GM20431 (cell line): ENCODE data around the gene FANCL.
"Not testable (repeated sequence)": the region's sequence is repeated elsewhere in the genome, so short reads cannot be mapped to it uniquely, and the experiment has no call there.

Experiments used
- in situ Hi-C: fragments of 300-500 bp; cut with MseI, MboI; formaldehyde crosslinking; loops from one replicate; pipeline ENCODE4 v1.15.0; 2020; ENCODE audit warnings: low sequenced_read_pairs; ENCODE audit not compliant: unreplicated experiment

The FANCL gene

DNA sequence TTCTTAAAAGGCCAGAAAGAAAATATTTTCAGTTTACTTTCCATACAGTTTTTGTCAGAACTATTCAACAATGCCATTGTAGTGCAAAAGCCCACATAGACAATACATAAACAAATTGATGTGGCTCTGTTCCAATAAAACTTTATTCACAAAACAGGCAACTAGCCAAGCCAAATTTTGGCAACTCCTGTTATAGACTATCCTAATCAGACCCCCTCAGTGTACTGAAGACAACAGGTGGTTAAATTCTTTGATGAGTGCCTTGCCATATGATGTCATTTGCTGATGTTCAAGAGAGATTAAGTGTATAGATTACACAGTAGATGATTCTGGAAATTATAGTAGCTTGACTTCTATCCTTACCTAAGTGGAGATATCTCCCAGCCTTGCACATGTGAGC is 83.4 kb downstream of the FANCL start:
- in situ Hi-C loops = no loop called here

DNA sequence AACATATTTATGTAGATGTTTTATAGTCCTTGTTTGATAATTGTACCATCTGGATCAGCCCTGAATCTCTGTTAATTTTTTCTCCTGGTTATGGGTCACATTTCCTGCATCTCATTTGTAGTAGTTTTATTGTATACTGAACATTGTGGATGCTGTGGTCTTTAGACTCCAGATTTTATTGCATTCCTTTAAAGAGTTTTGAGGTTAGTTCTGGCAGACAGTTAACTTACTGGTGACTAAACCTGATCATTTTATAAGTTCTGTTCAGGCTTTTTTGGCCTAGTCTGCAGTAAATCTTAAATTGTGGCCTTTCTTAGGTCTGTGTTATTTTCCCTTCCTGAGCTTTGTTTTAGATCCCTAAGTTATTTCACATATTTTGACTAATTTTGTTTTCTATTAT is 84.3 kb downstream of the FANCL start:
- in situ Hi-C loops = no loop called here

DNA sequence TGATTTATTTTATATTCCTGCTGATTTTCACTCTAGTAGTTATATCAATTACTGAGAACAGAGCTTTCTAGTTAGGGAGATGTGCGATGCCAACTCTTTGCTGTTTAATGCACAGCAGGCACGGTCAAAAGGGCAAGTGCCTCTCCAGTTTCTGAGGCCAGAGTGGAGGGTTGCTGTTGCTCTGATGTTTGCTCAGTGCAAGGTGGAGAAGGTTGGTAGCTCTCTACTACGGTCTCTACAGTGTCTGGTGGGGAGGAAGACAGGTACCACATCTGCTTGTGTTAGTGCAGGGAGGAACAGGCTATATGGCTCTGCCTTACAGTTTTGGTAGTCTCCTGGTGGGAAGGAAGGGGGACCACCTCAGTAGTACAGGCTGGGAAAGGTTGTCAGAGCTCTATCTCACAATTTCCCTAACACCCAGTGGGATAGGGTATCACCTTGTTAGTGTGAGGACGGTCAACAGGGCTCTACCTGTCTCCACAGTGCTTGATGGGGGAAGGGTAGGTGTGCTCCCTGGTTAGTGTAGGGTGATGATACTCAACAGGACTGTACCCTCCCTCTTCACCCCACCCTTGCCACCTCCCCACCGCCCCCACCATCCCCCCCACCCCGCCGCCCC is 85.9 kb downstream of the FANCL start:
- in situ Hi-C loops = no loop called here

DNA sequence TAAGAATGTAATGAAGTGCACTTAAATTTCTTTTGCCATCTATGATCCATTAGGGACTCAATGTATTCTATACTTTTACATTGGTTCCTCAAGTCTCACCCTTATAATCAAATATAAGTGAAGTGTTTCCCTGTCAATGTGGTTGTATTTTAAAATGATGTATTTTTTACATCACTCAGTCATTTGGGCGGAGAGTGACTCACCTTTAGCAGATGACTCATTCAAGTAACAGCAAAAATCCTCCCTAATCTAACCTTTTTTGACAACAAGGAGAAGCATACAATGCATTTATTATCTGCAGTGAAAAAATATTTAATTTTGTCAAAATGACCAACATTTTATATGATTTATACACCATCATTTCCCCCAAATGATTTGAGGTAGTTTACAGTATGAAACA is 94.4 kb downstream of the FANCL start:
- in situ Hi-C loops = no loop called here

DNA sequence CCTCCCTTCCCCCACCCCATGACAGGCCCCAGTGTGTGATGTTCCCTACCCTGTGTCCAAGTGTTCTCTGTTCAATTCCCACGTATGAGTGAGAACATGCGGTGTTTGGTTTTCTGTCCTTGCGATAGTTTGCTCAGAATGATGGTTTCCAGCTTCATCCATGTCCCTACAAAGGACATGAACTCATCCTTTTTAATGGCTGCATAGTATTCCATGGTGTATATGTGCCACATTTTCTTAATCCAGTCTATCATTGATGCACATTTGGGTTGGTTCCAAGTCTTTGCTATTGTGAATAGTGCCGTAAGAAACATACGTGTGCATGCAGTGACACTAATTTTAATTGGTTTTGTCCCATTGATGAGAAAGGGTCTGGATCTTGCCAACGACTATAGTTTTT is 95.4 kb downstream of the FANCL start:
- in situ Hi-C loops = not testable (repeated sequence)

DNA sequence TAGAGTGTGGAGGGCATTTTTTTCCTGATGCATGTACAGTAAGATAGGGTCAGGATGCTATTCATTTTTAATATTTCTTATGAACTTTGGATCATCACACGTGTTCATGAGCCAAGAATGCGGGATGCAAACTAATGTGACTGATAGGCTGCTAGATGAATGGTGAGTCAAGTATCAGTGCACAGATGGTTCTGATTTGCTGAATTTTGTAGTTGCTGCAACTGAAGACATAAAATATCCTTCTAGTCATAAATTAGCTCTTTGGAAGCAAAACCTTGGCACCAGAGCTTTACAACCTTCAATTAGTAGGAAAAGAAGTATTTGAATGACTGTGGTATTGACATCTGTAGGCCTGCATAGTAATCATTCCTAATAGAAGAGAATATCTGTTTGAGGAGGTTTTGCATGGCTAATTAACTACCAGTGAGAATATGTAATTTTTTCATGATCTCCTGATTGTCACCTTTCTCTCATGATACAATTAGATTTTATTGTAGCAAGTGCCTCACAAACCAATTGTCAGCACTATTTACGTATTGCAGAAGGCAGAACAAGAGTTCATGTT is 100.5 kb downstream of the FANCL start:
- in situ Hi-C loops = no loop called here

DNA sequence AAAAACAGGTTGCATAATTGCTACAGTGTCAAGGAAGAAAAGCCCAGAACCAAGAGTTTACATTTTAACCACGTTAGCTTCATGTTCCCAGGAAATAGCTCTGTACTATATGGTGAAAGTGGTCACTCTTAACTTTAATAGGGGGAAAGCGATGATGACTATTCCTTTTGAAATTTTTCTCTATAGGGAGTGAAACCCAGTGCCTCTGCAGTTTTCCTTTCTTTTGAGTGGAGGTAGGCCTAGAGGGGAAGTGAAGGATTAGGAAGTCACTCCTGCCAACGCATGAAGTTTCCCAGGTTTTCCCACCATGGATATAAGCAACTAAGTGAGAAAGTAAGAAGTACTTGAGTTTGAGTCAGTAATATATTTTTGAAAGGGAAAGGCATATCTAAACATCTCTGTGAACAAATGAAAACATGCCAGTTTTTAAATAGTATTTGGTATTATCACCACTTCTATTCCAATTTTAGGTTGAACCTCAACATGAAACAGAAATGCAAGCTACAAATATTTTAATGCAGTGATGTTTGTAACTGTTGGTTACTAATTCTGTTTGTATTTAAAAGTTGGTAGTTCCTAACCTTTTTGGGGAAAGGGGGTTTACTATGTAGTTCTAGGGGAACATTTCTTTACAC is 102.6 kb downstream of the FANCL start:
- in situ Hi-C loops = no loop called here

DNA sequence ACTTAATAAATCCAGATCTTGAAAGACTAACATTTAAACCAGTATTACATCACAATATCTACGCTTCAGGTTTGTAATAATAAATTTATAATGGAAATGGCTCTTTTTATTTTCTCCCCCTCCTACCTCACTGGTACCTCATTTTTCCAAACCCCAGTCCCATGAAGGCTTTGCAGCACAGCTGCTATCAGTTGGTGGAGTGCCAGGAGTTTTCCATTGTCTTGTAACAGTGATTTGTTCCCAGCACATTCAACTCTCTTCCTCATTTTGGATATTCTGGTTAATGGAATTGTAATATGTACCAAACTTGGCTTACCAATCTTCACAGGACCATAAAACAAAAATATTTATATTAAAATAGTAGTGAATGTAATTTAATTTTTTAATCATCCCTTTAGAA is 103.3 kb downstream of the FANCL start:
- in situ Hi-C loops = no loop called here

DNA sequence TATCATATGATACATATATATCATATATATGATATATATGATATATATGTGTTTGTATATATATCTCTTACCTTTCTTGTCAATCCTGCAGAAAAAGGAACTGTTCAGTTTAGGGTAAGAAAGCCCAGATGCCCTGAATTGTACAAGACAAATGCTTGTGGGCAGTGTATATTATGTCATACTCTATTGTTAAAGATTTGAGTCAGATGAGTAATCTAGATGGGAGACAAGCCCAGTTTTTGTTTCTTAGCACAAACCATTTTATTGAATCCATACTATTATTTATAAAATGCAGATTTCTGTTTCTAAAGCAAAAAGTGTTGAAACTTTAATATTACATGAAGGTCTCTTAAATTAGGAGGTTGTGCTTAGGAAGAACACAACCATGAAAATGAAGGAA is 103.9 kb downstream of the FANCL start:
- in situ Hi-C loops = no loop called here

DNA sequence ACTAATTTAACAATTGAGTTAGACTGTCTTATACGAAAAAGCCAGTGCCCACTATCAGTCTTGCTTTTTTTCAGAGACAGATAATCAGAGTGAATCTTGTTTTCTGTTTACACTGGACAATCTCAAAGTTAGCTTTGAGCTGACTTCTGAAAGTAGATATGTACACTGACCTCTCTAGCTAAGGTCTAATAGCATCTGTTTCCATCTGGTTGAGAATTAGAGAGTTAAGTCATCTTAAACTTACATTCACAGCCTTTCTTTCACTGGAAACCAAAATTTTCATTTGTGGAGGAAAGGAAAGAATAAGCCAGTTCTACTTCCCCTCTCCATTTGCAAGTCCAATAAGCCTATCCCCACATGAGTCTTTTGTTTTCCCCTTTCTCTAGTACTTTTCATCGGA is 105.3 kb downstream of the FANCL start:
- in situ Hi-C loops = no loop called here

DNA sequence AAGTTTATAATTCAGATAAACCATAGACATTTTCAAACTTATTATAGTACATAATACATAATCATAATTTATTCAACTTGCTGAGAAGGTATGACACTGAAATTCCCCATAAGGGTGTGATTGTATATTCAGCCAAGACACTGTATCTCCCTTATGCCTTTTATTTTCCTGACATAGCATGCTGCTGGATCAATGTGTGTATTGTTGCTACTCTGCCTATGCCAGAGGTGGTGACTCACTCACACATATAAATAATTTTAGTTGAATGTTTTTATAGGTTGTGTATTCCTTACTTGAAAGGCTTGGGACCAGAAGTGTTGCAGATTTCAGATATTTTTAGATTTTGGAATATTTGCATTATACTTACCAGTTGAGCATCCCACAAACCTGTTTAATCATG is 107.7 kb downstream of the FANCL start:
- in situ Hi-C loops = no loop called here

DNA sequence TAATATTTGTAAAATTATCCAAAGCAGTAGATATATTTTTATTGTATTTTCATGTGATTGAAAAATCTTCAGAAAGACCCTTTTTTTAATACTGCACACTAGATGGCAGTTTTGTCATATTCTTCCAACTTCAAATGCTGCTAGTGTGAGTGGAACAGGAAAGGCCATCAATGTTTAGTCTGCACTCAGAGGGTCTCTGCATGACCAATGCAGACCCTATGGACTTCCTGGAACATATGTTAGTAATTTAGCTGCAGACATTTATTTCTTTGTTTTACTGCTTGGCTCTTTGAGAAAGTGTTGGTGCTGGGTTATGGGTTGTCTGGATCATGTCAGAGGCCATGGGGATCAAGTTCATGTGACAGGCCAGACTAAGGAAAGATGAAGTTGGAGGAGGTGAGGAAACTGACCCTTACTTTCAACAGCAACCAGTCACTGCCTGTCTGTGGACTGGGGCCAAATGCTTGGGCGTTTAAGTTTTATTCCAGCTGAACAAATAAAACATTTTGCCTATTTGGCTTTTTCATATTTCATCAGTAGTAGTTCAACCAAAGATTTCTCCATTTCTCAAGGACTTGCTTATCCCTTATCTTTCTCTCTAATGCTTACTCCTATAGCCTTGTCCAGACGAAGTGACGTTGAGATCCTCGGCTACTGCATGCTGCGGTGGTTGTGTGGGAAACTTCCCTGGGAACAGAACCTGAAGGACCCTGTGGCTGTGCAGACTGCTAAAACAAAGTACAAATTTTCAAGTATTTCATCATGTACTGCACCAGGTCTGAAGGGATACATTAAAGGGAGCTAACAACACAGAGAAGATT is 109.7 kb downstream of the FANCL start:
- in situ Hi-C loops = no loop called here

DNA sequence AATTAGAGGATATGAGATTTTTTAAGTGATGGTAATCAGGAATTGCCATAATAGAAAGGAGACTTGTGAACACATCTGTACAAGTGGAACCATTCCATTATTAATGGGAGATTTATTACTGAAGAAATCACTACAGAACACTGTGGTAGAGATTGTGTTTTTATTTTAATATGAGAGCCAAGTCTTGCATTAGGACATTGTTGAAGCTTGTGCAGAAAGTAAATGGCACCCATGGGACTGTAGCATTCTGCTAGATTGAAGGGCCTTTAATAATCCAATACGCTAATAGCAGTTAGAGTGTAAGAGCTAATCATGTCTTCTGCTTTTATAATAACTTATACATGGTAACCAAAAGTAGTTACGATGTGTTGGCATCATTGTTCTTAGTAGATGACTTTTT is 110.9 kb downstream of the FANCL start:
- in situ Hi-C loops = no loop called here

DNA sequence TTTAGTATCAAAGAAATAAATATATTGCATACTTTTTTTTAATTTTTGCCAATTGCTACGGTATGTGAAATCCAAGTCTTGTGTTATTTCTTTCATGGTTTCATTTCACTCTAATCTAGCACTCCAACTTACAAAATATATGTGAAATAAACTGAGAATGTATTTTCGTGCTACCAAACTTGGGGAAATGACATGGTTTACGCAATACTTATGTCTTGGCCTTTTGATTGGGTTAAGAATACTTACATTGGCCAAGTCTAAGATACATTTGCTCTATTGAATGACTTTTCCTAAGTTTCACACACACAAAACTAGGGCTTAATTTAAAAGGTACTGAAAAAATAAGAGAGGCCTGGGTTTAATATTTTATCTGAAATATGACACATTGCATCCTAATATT is 114.0 kb downstream of the FANCL start:
- in situ Hi-C loops = no loop called here

DNA sequence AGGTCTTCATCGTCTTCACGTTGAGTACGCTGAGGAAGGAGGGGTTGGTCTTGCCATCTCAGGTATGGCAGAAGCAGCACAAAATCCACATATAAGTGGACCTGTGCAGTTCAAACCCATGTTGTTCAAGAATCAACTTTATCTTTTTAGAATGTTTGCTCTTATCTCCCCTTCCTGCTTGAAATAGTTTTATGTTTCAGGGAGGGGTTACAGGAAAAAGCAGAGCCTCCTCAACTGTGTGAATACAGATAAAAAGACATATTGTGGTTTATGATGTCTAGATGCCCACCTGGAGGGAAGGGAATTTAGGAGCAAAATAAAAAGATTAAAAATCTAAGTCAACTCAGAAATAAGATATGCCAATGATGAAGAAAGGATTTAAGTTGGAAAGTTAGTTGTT is 118.6 kb downstream of the FANCL start:
- in situ Hi-C loops = no loop called here

DNA sequence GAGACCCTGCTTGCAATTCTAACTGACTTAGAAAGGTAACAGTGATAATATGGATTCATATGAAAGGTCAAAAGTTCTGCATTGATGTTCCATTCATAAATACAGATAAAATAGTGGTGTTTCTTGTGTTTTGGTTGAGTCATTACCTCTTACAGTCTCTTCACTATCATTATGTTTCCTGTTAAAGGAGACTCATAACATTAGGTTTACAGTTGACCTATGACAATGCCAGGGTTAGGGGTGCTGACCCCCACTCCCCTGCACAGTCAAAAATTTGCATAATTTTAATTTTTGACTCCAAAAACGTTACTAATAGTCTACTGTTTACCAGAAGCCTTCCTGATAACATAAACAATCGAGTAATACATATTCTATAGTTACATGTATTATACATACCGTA is 119.1 kb downstream of the FANCL start:
- in situ Hi-C loops = no loop called here

DNA sequence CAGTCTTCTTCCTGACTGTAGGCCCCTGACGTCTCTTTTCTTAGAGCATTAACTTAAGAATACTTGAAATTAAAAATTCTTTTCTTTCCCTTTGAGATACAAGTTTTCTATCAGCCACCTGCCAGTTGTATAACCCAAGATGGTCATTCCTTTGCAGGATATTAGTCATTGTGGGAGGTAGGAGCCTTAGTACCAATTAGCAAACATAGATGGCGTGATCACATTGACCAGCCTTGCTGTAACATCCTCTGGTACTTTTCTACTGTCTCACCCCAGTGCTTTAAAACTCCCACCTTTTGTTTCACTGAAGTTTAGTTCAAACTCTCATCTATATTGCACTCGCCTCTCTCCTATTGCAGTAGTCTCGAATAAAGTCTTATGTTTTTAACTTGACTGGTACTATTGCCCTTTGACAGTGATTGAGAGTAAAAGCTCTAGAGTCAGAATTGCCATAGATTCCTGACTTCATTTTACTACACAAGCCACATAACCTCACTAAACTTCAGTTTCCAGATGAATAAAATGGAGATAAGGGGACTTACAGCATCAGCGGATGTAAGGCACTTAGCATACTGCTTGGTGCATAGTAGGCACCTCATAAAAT is 120.4 kb downstream of the FANCL start:
- in situ Hi-C loops = no loop called here

DNA sequence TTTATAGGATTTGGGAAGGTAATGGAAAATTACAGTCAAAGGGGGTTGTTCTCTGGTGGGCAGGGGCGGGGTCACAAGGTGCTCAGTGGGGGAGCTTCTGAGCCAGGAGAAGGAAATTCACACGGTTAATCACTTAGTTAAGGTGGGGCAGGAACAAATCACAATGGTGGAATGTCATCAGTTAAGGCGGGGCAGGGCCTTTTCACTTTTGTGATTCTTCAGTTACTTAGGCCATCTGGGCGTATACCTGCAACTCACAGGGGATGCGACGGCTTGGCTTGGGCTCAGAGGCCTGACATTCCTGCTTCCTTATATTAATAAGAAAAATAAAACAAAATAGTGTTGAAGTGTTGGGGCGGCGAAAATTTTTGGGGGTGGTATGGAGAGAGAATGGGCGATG is 127.6 kb downstream of the FANCL start:
- in situ Hi-C loops = not testable (repeated sequence)

DNA sequence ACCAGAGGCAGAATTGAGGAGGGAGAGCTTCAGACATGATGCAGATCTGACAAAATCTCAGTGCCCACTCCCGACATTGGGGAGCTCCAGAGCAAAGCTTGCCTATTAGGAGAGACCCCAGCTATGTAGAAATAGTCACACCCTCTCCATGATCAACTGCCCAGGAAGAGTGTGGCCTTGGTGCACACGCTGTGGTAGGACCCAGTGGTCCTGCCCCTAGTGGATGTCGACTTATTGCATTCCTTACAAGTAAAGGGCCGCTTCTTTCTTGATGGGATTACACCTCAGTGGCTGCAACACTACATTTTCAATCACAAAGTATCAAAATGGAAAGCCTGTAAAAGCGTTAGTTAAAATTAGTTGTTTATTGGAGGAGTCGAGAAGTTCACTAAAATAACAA is 130.4 kb downstream of the FANCL start:
- in situ Hi-C loops = no loop called here

DNA sequence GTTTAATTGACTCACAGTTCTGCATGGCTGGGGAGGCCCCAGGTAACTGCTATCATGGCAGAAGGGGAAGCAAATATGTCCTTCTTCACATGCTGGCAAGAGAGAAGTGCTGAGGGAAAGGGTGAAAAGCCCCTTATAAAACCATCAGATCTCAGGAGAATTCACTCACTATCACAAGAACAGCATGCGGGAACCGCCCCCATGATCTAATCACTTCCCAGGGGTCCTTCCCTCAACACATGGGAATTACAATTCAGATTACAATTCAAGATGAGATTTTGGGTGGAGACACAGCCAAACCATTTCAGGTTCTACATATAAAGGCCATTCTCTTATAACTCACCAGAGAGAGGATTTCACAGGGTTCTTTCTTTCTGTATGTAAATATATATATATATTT is 131.6 kb downstream of the FANCL start:
- in situ Hi-C loops = no loop called here
